ENCODE results near the gene MRPS21. TPM values are rescaled to one million over a fixed set of nuclear protein-coding genes. Genes with fewer than 3 reads are reported as not detected.

The MRPS21 gene
- total and polyA plus RNA-seq, 4 donors: 15.0 to 56.5 (median 22.9) TPM

- no peak for DNase-seq (ENCODE audit: low spot score)
- Histone ChIP-seq H3K27ac (ENCODE audit: low read depth in 1 of 2, low read length in 2 of 2) (no peak overlapping the region), H3K9me3 (ENCODE audit: control insufficient read depth in 4 of 4, low read length in 3 of 4) (no peaks in the 10 kb centered on the region), H3K4me1 (ENCODE audit: control insufficient read depth in 4 of 4, insufficient read depth in 4 of 4, low read length in 3 of 4) (peaks cover 0 to 2% (median 0%) of the 10 kb centered on the region in 4 donors), H3K36me3 (ENCODE audit: control insufficient read depth in 4 of 4, insufficient read depth in 3 of 4, low read depth in 1 of 4, low read length in 3 of 4) (peaks cover 3 to 21% (median 16%) of the 10 kb centered on the region in 4 donors), H3K9ac (ENCODE audit: low read depth in 1 of 2, low read length in 2 of 2) (no peak overlapping the region), H3K27me3 (ENCODE audit: control insufficient read depth in 4 of 4, insufficient read depth in 4 of 4, low read length in 3 of 4) (no peaks in the 10 kb centered on the region), H3K4me3 (ENCODE audit: low read depth in 1 of 3, low read length in 3 of 3) (no peak overlapping the region)
- WGBS: 98% methylated on average over 3 of the region's 3 CpGs
- TF ChIP-seq ZBTB33 (IDR thresholded peaks at IDR 0.05) (no peak), REST (IDR thresholded peaks at IDR 0.05) (no peak), HNF4A (conservative IDR thresholded peaks at IDR 0.05) (no peak), JUND (IDR thresholded peaks at IDR 0.05) (no peak), GABPA (IDR thresholded peaks at IDR 0.05 in 1 of 2, conservative IDR thresholded peaks at IDR 0.05 in 1 of 2) (no peak), YY1 (IDR thresholded peaks at IDR 0.05) (no peak)
These were observed 6.1 kb downstream of the MRPS21 start for GRCh38 chr1:150299716-150300115.

DNA sequence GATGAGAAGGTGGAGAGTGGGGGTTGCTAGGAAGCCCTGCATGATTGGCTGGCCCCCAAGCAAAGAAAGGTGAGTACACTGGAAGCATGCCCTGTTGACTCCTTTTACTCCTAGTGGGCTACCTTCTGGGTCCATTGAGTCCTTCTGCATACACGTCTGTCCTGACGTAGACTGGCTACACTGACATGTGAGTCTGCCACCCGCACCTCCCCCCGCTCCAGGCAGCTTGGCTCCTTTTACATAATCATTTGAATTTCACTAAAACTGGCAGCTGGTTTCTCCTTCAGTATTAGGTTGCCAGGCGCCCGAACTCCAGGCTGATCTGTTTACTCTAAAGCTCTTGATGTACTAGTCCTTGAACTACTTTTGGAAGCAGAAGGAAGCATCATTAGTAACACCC, 8.7 kb downstream of the MRPS21 start:
- Histone ChIP-seq H3K9me3 (ENCODE audit: control insufficient read depth in 4 of 4, low read length in 3 of 4) (no peaks in the 10 kb centered on the region), H3K27ac (ENCODE audit: low read depth in 1 of 2, low read length in 2 of 2) (no peak overlapping the region), H3K27me3 (ENCODE audit: control insufficient read depth in 4 of 4, insufficient read depth in 4 of 4, low read length in 3 of 4) (no peaks in the 10 kb centered on the region), H3K4me1 (ENCODE audit: control insufficient read depth in 4 of 4, insufficient read depth in 4 of 4, low read length in 3 of 4) (no peaks in the 10 kb centered on the region), H3K4me3 (ENCODE audit: low read depth in 1 of 3, low read length in 3 of 3) (no peak overlapping the region), H3K9ac (ENCODE audit: low read depth in 1 of 2, low read length in 2 of 2) (no peak overlapping the region), H3K36me3 (ENCODE audit: control insufficient read depth in 4 of 4, insufficient read depth in 3 of 4, low read depth in 1 of 4, low read length in 3 of 4) (peaks cover 3 to 22% (median 14%) of the 10 kb centered on the region in 4 donors)
- no peak for TF ChIP-seq RXRA (IDR thresholded peaks at IDR 0.05)
- TF ChIP-seq, protein P1, sequence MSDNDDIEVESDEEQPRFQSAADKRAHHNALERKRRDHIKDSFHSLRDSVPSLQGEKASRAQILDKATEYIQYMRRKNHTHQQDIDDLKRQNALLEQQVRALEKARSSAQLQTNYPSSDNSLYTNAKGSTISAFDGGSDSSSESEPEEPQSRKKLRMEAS (IDR thresholded peaks at IDR 0.05): no peak
- TF ChIP-seq JUND (IDR thresholded peaks at IDR 0.05): no peak
- no peak for TF ChIP-seq EGR1 (IDR thresholded peaks at IDR 0.05; ENCODE audit: low read depth in 2 of 2)
- no peak for TF ChIP-seq YY1 (IDR thresholded peaks at IDR 0.05)
- TF ChIP-seq SP1 (IDR thresholded peaks at IDR 0.05): no peak
- no peak for TF ChIP-seq TAF1 (conservative IDR thresholded peaks at IDR 0.05)
- no peak for TF ChIP-seq RAD21 (IDR thresholded peaks at IDR 0.05)
- TF ChIP-seq FOXA1 (IDR thresholded peaks at IDR 0.05): no peak
- TF ChIP-seq NR2F2 (IDR thresholded peaks at IDR 0.05): no peak
- no peak for TF ChIP-seq ZBTB33 (IDR thresholded peaks at IDR 0.05)
- TF ChIP-seq GABPA (IDR thresholded peaks at IDR 0.05 in 1 of 2, conservative IDR thresholded peaks at IDR 0.05 in 1 of 2): no peak
- no peak for TF ChIP-seq REST (IDR thresholded peaks at IDR 0.05)
- no peak for TF ChIP-seq HNF4G (IDR thresholded peaks at IDR 0.05)
- no peak for DNase-seq (ENCODE audit: low spot score)
- 90% methylated on average over 6 of the region's 6 CpGs for WGBS
